Head of caudate nucleus (tissue), 42 donors: ENCODE data around the gene ENG.
A peak's percentile ranks its signal among the peaks of the same experiment; 100 is the strongest.

Experiments
- DNase-seq, 42 donors: peaks; one replicate each; pipeline versions ENCODE4 v3.0.0 to v3.0.0-alpha.2; 2020 to 2021; ENCODE audit warnings: mixed read lengths in 7 of 42
- intact Hi-C: fragments of 100-400 bp; cut with DNase I; formaldehyde crosslinking; loops from one replicate; pipeline ENCODE4 v1.15.0; 2022

ENG gene

GRCh38 chr9:127773272-127773671 is 81.2 kb downstream of the ENG start:
- intact Hi-C loops: no loop called here
- no peak for DNase-seq

- intact Hi-C loops: no loop called here
- DNase-seq: no peak
Measured at GRCh38 chr9:127772603-127773002, 81.9 kb downstream of the ENG start.

- peak in 1 of 42 donors; percentile 95 for DNase-seq
- intact Hi-C loops: no loop called here
Measured at GRCh38 chr9:127771570-127772189, 82.8 kb downstream of the ENG start.

- DNase-seq: peak in 41 of 42 donors; percentile 80 to 97 (median 93)
- intact Hi-C loops: no loop called here
Measured at GRCh38 chr9:127770905-127771569, 83.4 kb downstream of the ENG start.

GRCh38 chr9:127770583-127770904 is 83.9 kb downstream of the ENG start:
- no peak for DNase-seq
- intact Hi-C loops: no loop called here

- no peak for DNase-seq
- intact Hi-C loops: no loop called here
Measured at GRCh38 chr9:127769929-127770582, 84.4 kb downstream of the ENG start.

- DNase-seq: no peak
- intact Hi-C loops: no loop called here
Measured at GRCh38 chr9:127769101-127769500, 85.4 kb downstream of the ENG start.

GRCh38 chr9:127768698-127769097 is 85.8 kb downstream of the ENG start:
- DNase-seq: no peak
- intact Hi-C loops: no loop called here

- intact Hi-C loops: no loop called here
- no peak for DNase-seq
Measured at GRCh38 chr9:127767909-127768331, 86.5 kb downstream of the ENG start.

- intact Hi-C loops: no loop called here
- DNase-seq: no peak
Measured at GRCh38 chr9:127767410-127767809, 87.0 kb downstream of the ENG start.

GRCh38 chr9:127765418-127765817 is 89.0 kb downstream of the ENG start:
- intact Hi-C loops: no loop called here
- DNase-seq: no peak
